K562 (cell line): Measurements from ENCODE around the gene KNTC1.

Experiments
- AFF1 ChIP-seq, 2 experiments: fragments of 450-650 bp; IDR thresholded peaks; 2 replicates each; pipeline ENCODE4 v1.6.1; 2018; ENCODE audit warnings: mild to moderate bottlenecking in 2 of 2, low read depth in 1 of 2; ENCODE audit not compliant: partially characterized antibody in 2 of 2
- BHLHE40 ChIP-seq: IDR thresholded peaks from 2 replicates; pipeline ENCODE4 v1.6.1; 2011; ENCODE audit warnings: low read length, improper control_type of control experiment
- CBX5 ChIP-seq: IDR thresholded peaks from 2 replicates; pipeline ENCODE4 v1.6.1; 2014; ENCODE audit warnings: low read depth, borderline replicate concordance
- CTCF ChIP-seq, 3 experiments: IDR thresholded peaks in 2 of 3; conservative IDR thresholded peaks in 1 of 3; 2 replicates each; pipeline ENCODE4 v1.5.1; 2011 to 2012; ENCODE audit warnings: low read length in 3 of 3, mild to moderate bottlenecking in 3 of 3, control low read depth in 2 of 3, improper control_type of control experiment in 1 of 3, inconsistent platforms in 1 of 3, low read depth in 1 of 3, mixed read lengths in 1 of 3, moderate library complexity in 1 of 3; ENCODE audit not compliant: insufficient read depth in 2 of 3
- DEAF1 ChIP-seq: fragments of 450-650 bp; formaldehyde crosslinking; IDR thresholded peaks from 2 replicates; pipeline ENCODE4 v1.4.0; 2020; ENCODE audit warnings: mild to moderate bottlenecking, moderate library complexity
- EP300 ChIP-seq: IDR thresholded peaks from 2 replicates; pipeline ENCODE4 v1.6.1; 2012; ENCODE audit warnings: low read length, improper control_type of control experiment
- FOS ChIP-seq: IDR thresholded peaks from 3 replicates; pipeline ENCODE4 v1.6.1; 2011; ENCODE audit not compliant: insufficient read length; ENCODE audit errors: extremely low read depth
- GATAD2B ChIP-seq: fragments of 450-650 bp; IDR thresholded peaks from 2 replicates; pipeline ENCODE4 v1.6.1; 2017; ENCODE audit warnings: mild to moderate bottlenecking, borderline replicate concordance
- KDM1A ChIP-seq, 2 experiments: fragments of 450-650 bp; IDR thresholded peaks; 2 replicates each; pipeline ENCODE4 v1.6.1; 2016; ENCODE audit warnings: mild to moderate bottlenecking in 2 of 2
- ZNF263 ChIP-seq: sonication (generic); formaldehyde crosslinking; IDR thresholded peaks from 2 replicates; pipeline ENCODE4 v1.8.0; 2022; ENCODE audit warnings: mild to moderate bottlenecking, missing genetic modification reagents, borderline replicate concordance
- ZNF766 ChIP-seq: fragments of 200-800 bp; sonication (Bioruptor generic); conservative IDR thresholded peaks from 2 replicates; pipeline ENCODE4 v1.6.1; 2016; ENCODE audit warnings: missing genetic modification characterization, missing compliant biosample characterization
- TF ChIP-seq, protein P1 (sequence below): sonication (generic); formaldehyde crosslinking; IDR thresholded peaks from 2 replicates; pipeline ENCODE4 v1.9.0; 2022; ENCODE audit warnings: mild to moderate bottlenecking, missing genetic modification reagents

GRCh38 chr12:122610911-122611310 lies 83.9 kb downstream of the KNTC1 start:
- TF ChIP-seq BHLHE40: no peak
- no peak for TF ChIP-seq CBX5
- TF ChIP-seq GATAD2B: no peak
- TF ChIP-seq CTCF (IDR thresholded peaks at IDR 0.05 in 2 of 3, conservative IDR thresholded peaks at IDR 0.05 in 1 of 3; ENCODE audit: insufficient read depth in 2 of 3, low read depth in 1 of 3, low read length in 3 of 3): no peak
- no peak for TF ChIP-seq ZNF766 (CRISPR knock-in tag)
- TF ChIP-seq FOS: no peak
- no peak for TF ChIP-seq EP300
- TF ChIP-seq DEAF1 (CRISPR knock-in tag): no peak
- TF ChIP-seq, protein P1, sequence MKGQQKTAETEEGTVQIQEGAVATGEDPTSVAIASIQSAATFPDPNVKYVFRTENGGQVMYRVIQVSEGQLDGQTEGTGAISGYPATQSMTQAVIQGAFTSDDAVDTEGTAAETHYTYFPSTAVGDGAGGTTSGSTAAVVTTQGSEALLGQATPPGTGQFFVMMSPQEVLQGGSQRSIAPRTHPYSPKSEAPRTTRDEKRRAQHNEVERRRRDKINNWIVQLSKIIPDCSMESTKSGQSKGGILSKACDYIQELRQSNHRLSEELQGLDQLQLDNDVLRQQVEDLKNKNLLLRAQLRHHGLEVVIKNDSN (CRISPR knock-in tag): no peak
- TF ChIP-seq ZNF263 (CRISPR knock-in tag): no peak
- no peak for TF ChIP-seq AFF1 (IDR thresholded peaks at IDR 0.05; ENCODE audit: low read depth in 1 of 2, partially characterized antibody in 2 of 2)
- TF ChIP-seq KDM1A (IDR thresholded peaks at IDR 0.05): no peak
